ENCODE results near the gene ZNF668. TPM values are rescaled to one million over a fixed set of nuclear protein-coding genes. Genes with fewer than 3 reads are reported as not detected.

ZNF668 gene
- total RNA-seq, 1 experiment from 2014 or later: 21.5 TPM

GRCh38 chr16:31108794-31109558, 34.9 kb upstream of the ZNF668 start:
- TF ChIP-seq SIN3A (IDR thresholded peaks at IDR 0.05; ENCODE audit: borderline replicate concordance, insufficient read depth, low read depth, low read length) (no peak), CTCF (IDR thresholded peaks at IDR 0.05) (no peak), TCF7L2 (IDR thresholded peaks at IDR 0.05; ENCODE audit: low read depth, low read length) (no peak), REST (IDR thresholded peaks at IDR 0.05; ENCODE audit: insufficient read depth in 1 of 2, low read depth in 2 of 2, low read length in 1 of 2) (no peak), POLR2AphosphoS5 (IDR thresholded peaks at IDR 0.05; ENCODE audit: low read depth, low read length) (no peak)
- H3K27ac ChIP-seq (ENCODE audit: low read length): peak overlapping the region; percentile 81
- H3K27me3 ChIP-seq (ENCODE audit: control insufficient read depth, insufficient read depth, low read length): no peaks in the 10 kb centered on the region
- H3K4me3 ChIP-seq (ENCODE audit: low read depth in 2 of 2, low read length in 2 of 2): peak overlapping the region; percentile 78 to 94
- DNase-seq (ENCODE audit: low read depth, low spot score) (no peak), ATAC-seq (no peak)
- CTCF ChIA-PET: no interaction called here
- BruUV-seq (replicated peaks): TSS peak; percentile 71
- intact Hi-C loops (cut with micrococcal nuclease; ENCODE audit: unreplicated experiment): no loop called here
- H3K9me3 ChIP-seq (ENCODE audit: control insufficient read depth, insufficient read depth, low read depth, low read length): no peaks in the 10 kb centered on the region
- POLR2A ChIA-PET: no interaction called here
- in situ Hi-C loops (cut with HindIII; ENCODE audit: low pct_unique_long_range_greater_than_20kb, low sequenced_read_pairs): no loop called here
- peaks cover 17% of the 10 kb centered on the region for H3K4me1 ChIP-seq (ENCODE audit: control insufficient read depth, insufficient read depth, low read length)
- H3K36me3 ChIP-seq (ENCODE audit: control insufficient read depth, insufficient read depth, low read length): no peaks in the 10 kb centered on the region; the same call in 1 of the 2 replicates

GRCh38 chr16:31108035-31108793, 34.2 kb upstream of the ZNF668 start, which contains the start of gene BCKDK:
BCKDK (plus strand) TSS chr16:31108386; CDS start chr16:31109224, 838 bp downstream.
- intact Hi-C loops (cut with micrococcal nuclease; ENCODE audit: unreplicated experiment) (no loop called here), in situ Hi-C loops (cut with HindIII; ENCODE audit: low pct_unique_long_range_greater_than_20kb, low sequenced_read_pairs) (no loop called here)
- Histone ChIP-seq H3K9me3 (ENCODE audit: control insufficient read depth, insufficient read depth, low read depth, low read length) (no peaks in the 10 kb centered on the region), H3K36me3 (ENCODE audit: control insufficient read depth, insufficient read depth, low read length) (no peaks in the 10 kb centered on the region; the same call in 1 of the 2 replicates), H3K4me1 (ENCODE audit: control insufficient read depth, insufficient read depth, low read length) (peaks cover 9% of the 10 kb centered on the region), H3K27me3 (ENCODE audit: control insufficient read depth, insufficient read depth, low read length) (no peaks in the 10 kb centered on the region), H3K27ac (ENCODE audit: low read length) (peak within 1 kb of the TSS; percentile 81), H3K4me3 (ENCODE audit: low read depth in 2 of 2, low read length in 2 of 2) (peak within 1 kb of the TSS; percentile 78 to 94)
- ChIA-PET POLR2A (interaction anchor here (0.6 kb wide), 1 partner anchor 111 kb away, joined by 4 read pairs; no protein-coding TSS in a partner anchor), CTCF (no interaction called here)
- DNase-seq (ENCODE audit: low read depth, low spot score) (no peak), ATAC-seq (peak; percentile 95)
- BruUV-seq (replicated peaks): no TSS peak
- TF ChIP-seq CTCF (IDR thresholded peaks at IDR 0.05) (no peak), POLR2AphosphoS5 (IDR thresholded peaks at IDR 0.05; ENCODE audit: low read depth, low read length) (peak; percentile 46)

Data from Panc1 (cell line).